IMR-90 (cell line): ENCODE measurements around the gene LEMD1. TPM values are rescaled to one million over a fixed set of nuclear protein-coding genes. Genes with fewer than 3 reads are reported as not detected.

Experiments
- ATAC-seq: fragments of 200-7000 bp; cut with Tn5 transposase; 2 replicates; pipeline ENCODE4 v1.9.1; 2020; ENCODE audit warnings: low read depth, mild to moderate bottlenecking, moderate library complexity
- BruUV-seq: library from RNA; stranded (reverse); fragments of 400-500 nt; replicated peaks from 2 replicates; lab custom pipeline; 2021; lab: Mats Ljungman, UMichigan
- CTCF ChIA-PET: fragments of 300-600 bp; formaldehyde crosslinking; extraction: SDS; loops from one replicate; lab custom pipeline; 2021; ENCODE audit warnings: antibody characterized with exemption; lab: Yijun Ruan, JAX
- POLR2A ChIA-PET: fragments of 300-600 bp; sonication (Branson Sonifier 250); formaldehyde crosslinking; loops from one replicate; lab custom pipeline; 2022; ENCODE audit warnings: antibody characterized with exemption; ENCODE audit not compliant: unreplicated experiment; lab: Charles Lee
- DNase-seq: peaks from one replicate; pipeline ENCODE4 v3.0.0; 2013
- H2AFZ ChIP-seq: replicated peaks from 2 replicates; pipeline ENCODE3; 2013; ENCODE audit warnings: low read length, mild to moderate bottlenecking; ENCODE audit not compliant: poor library complexity
- H2AK5ac ChIP-seq: 2 replicates; pipeline ENCODE4 v1.6.1; 2013; ENCODE audit warnings: low read depth, low read length, inconsistent platforms
- H2AK9ac ChIP-seq: replicated peaks from 2 replicates; pipeline ENCODE3; 2013; ENCODE audit warnings: mild to moderate bottlenecking, low read depth, low read length, moderate library complexity; ENCODE audit not compliant: poor library complexity
- H2BK120ac ChIP-seq: 2 replicates; pipeline ENCODE4 v1.6.1; 2013; ENCODE audit warnings: low read depth, low read length, inconsistent platforms
- H2BK15ac ChIP-seq: 3 replicates; pipeline ENCODE4 v1.6.1; 2013; ENCODE audit warnings: low read depth, low read length, inconsistent platforms
- H2BK20ac ChIP-seq: 2 replicates; pipeline ENCODE4 v1.6.1; 2013; ENCODE audit warnings: low read depth, mild to moderate bottlenecking, inconsistent platforms, low read length, moderate library complexity
- H2BK5ac ChIP-seq: 2 replicates; pipeline ENCODE4 v1.6.1; 2013; ENCODE audit warnings: mild to moderate bottlenecking, low read depth, low read length, inconsistent platforms; ENCODE audit not compliant: poor library complexity, severe bottlenecking
- H3K14ac ChIP-seq: replicated peaks from 2 replicates; pipeline ENCODE4 v1.6.1; 2013; ENCODE audit warnings: low read depth, low read length, inconsistent platforms
- H3K18ac ChIP-seq: 2 replicates; pipeline ENCODE4 v1.6.1; 2013; ENCODE audit warnings: low read depth, low read length, control low read depth
- H3K23ac ChIP-seq: 2 replicates; pipeline ENCODE4 v1.6.1; 2013; ENCODE audit warnings: low read depth, low read length, inconsistent platforms
- H3K27ac ChIP-seq: 2 replicates; pipeline ENCODE4 v1.5.1; 2013; ENCODE audit warnings: mild to moderate bottlenecking, control low read depth, low read length; ENCODE audit not compliant: insufficient read depth
- H3K27me3 ChIP-seq: 2 replicates; pipeline ENCODE4 v1.6.1; 2013; ENCODE audit warnings: low read length; ENCODE audit not compliant: control insufficient read depth, insufficient read depth
- H3K36me3 ChIP-seq: 2 replicates; pipeline ENCODE4 v1.6.1; 2013; ENCODE audit warnings: low read length, mixed read lengths; ENCODE audit not compliant: control insufficient read depth, insufficient read depth
- H3K4ac ChIP-seq: 2 replicates; pipeline ENCODE4 v1.6.1; 2013; ENCODE audit warnings: low read depth, low read length, inconsistent platforms
- H3K4me1 ChIP-seq: 2 replicates; pipeline ENCODE4 v1.6.1; 2013; ENCODE audit warnings: low read length, mixed read lengths; ENCODE audit not compliant: control insufficient read depth, insufficient read depth
- H3K4me2 ChIP-seq: 2 replicates; pipeline ENCODE4 v1.6.1; 2013; ENCODE audit warnings: low read depth, mild to moderate bottlenecking, control low read depth, low read length, moderate library complexity
- H3K4me3 ChIP-seq: 2 replicates; pipeline ENCODE4 v1.5.1; 2013; ENCODE audit warnings: low read depth, mild to moderate bottlenecking, control low read depth, low read length, moderate library complexity; ENCODE audit not compliant: insufficient read depth
- H3K56ac ChIP-seq: 2 replicates; pipeline ENCODE4 v1.6.1; 2013; ENCODE audit warnings: low read length, inconsistent platforms; ENCODE audit not compliant: insufficient read depth; ENCODE audit errors: extremely low read depth
- H3K79me1 ChIP-seq, 2 experiments: 2 replicates each; pipeline ENCODE4 v1.6.1; 2013; ENCODE audit warnings: low read length in 2 of 2, inconsistent platforms in 1 of 2, low read depth in 1 of 2
- H3K9ac ChIP-seq: 2 replicates; pipeline ENCODE4 v1.6.1; 2013; ENCODE audit warnings: low read depth, low read length, control low read depth
- H3K9me1 ChIP-seq: 2 replicates; pipeline ENCODE4 v1.6.1; 2013; ENCODE audit warnings: low read length, inconsistent platforms; ENCODE audit not compliant: insufficient read depth
- H3K9me3 ChIP-seq: 2 replicates; pipeline ENCODE4 v1.6.1; 2013; ENCODE audit warnings: low read length; ENCODE audit not compliant: control insufficient read depth, insufficient read depth
- H4K20me1 ChIP-seq: 2 replicates; pipeline ENCODE4 v1.6.1; 2013; ENCODE audit warnings: low read length, inconsistent platforms; ENCODE audit not compliant: insufficient read depth
- H4K5ac ChIP-seq: 2 replicates; pipeline ENCODE4 v1.6.1; 2013; ENCODE audit warnings: mild to moderate bottlenecking, low read depth, low read length, control low read depth
- H4K8ac ChIP-seq, 2 experiments: 2 replicates each; pipeline ENCODE4 v1.6.1; 2013; ENCODE audit warnings: low read depth in 2 of 2, low read length in 2 of 2, control low read depth in 1 of 2, inconsistent platforms in 1 of 2
- H4K91ac ChIP-seq: 2 replicates; pipeline ENCODE4 v1.6.1; 2013; ENCODE audit warnings: low read depth, low read length, inconsistent platforms; ENCODE audit not compliant: insufficient read depth
- BHLHE40 ChIP-seq: fragments of 150-350 bp; IDR thresholded peaks from 2 replicates; pipeline ENCODE4 v1.6.1; 2016; ENCODE audit warnings: mild to moderate bottlenecking, low read depth, low read length
- CEBPB ChIP-seq: IDR thresholded peaks from 2 replicates; pipeline ENCODE4 v1.6.1; 2012; ENCODE audit warnings: low read depth, low read length, improper control_type of control experiment
- CHD1 ChIP-seq: IDR thresholded peaks from 2 replicates; pipeline ENCODE4 v1.6.1; 2012; ENCODE audit warnings: low read depth, low read length, improper control_type of control experiment
- MAFK ChIP-seq: IDR thresholded peaks from 2 replicates; pipeline ENCODE4 v1.6.1; 2012; ENCODE audit warnings: low read depth, low read length, improper control_type of control experiment
- MAZ ChIP-seq: IDR thresholded peaks from 2 replicates; pipeline ENCODE4 v1.6.1; 2012; ENCODE audit warnings: low read depth, mild to moderate bottlenecking, low read length, improper control_type of control experiment, moderate library complexity, borderline replicate concordance
- MXI1 ChIP-seq: IDR thresholded peaks from 2 replicates; pipeline ENCODE4 v1.6.1; 2012; ENCODE audit warnings: low read depth, mild to moderate bottlenecking, low read length, moderate library complexity, borderline replicate concordance
- NFE2L2 ChIP-seq: fragments of 150-350 bp; IDR thresholded peaks from 2 replicates; pipeline ENCODE4 v1.6.1; 2016; ENCODE audit warnings: low read depth, mild to moderate bottlenecking, low read length
- RAD21 ChIP-seq: IDR thresholded peaks from 2 replicates; pipeline ENCODE4 v1.6.1; 2012; ENCODE audit warnings: low read length, improper control_type of control experiment
- RCOR1 ChIP-seq: IDR thresholded peaks from 2 replicates; pipeline ENCODE4 v1.6.1; 2012; ENCODE audit warnings: mild to moderate bottlenecking, low read length, improper control_type of control experiment; ENCODE audit not compliant: insufficient replicate concordance
- RFX5 ChIP-seq: IDR thresholded peaks from 2 replicates; pipeline ENCODE4 v1.8.0; 2012; ENCODE audit warnings: low read depth, mild to moderate bottlenecking, low read length, moderate library complexity
- SMC3 ChIP-seq: fragments of 150-350 bp; IDR thresholded peaks from 2 replicates; pipeline ENCODE4 v1.6.1; 2016; ENCODE audit warnings: low read depth, mild to moderate bottlenecking, antibody characterized with exemption, low read length, moderate library complexity
- WGBS, 2 experiments: methylation state at CpG; one replicate each; pipeline versions ENCODE4 v1.1.5 to v1.1.7; 2013; ENCODE audit warnings: missing lambda C conversion rate in 2 of 2; ENCODE audit not compliant: insufficient read length in 1 of 2; ENCODE audit errors: extremely low coverage in 2 of 2; 5-methylcytosine and 5-hydroxymethylcytosine counted together
- dilution Hi-C: fragments of 300-500 bp; cut with HindIII; formaldehyde crosslinking; loops from one replicate; pipeline ENCODE4 v1.14.3; 2018; ENCODE audit warnings: low sequenced_read_pairs; ENCODE audit not compliant: unreplicated experiment
- in situ Hi-C: fragments of 300-500 bp; cut with MboI; formaldehyde crosslinking; loops from 3 replicates; pipeline ENCODE4 v1.14.3; 2019; ENCODE audit warnings: low sequenced_read_pairs, inconsistent platforms, mixed read lengths
- intact Hi-C: fragments of 100-400 bp; cut with micrococcal nuclease; formaldehyde crosslinking; loops from 2 replicates; pipeline ENCODE4 v1.10.0; 2022
- polyA plus RNA-seq, 3 experiments: library from polyadenylated mRNA; depleted of rRNA; stranded (reverse); fragments of >200 nt; gene quantifications; 2 replicates each; pipeline ENCODE4 v1.2.3, GENCODE V29; 2012; ENCODE audit warnings: low replicate concordance in 1 of 3
- total RNA-seq: library from RNA; depleted of rRNA; stranded (reverse); fragments of >200 nt; gene quantifications from 2 replicates; pipeline ENCODE4 v1.2.3, GENCODE V29; 2012

LEMD1 gene
- total and polyA plus RNA-seq, 2 of the 4 experiments (the other 2 are of a cell fraction) = not detected

DNA sequence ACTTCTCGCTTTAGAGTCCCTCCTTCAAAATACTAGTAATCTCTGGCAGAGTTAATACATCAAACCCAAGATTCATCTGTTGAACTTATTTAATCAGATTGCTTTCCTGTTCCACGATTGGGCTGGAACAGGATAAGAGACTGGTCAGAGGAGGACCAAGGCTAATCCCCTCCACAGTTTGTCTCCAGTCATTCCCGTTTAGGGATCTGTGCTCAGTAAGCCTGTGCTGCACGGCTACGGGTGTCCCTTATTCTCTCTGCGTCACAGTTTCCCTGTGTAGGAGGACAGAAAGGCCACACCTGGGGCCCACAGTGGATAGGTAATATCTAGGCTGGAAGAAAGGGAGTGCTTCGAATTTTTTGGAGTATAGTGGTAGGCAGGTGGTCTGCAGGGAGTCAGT lies 83.8 kb downstream of the LEMD1 start:
- Histone ChIP-seq H4K8ac (no peak overlapping the region), H3K9me1 (no peaks in the 10 kb centered on the region), H3K4ac (no peak overlapping the region), H3K27me3 (peaks cover 69% of the 10 kb centered on the region), H3K14ac (no peak overlapping the region), H3K9ac (no peak overlapping the region), H2BK120ac (no peak overlapping the region), H2AK5ac (no peak overlapping the region), H4K91ac (no peak overlapping the region), H2AK9ac (no peak overlapping the region), H3K56ac (no peak overlapping the region), H3K4me2 (no peak overlapping the region), H4K5ac (no peak overlapping the region), H3K4me3 (no peak overlapping the region), H3K27ac (no peak overlapping the region), H3K9me3 (no peaks in the 10 kb centered on the region; the same call in 1 of the 2 replicates), H3K36me3 (no peaks in the 10 kb centered on the region), H3K23ac (no peak overlapping the region), H2AFZ (no peak overlapping the region), H2BK20ac (no peak overlapping the region), H3K4me1 (no peaks in the 10 kb centered on the region), H3K79me1 (no peaks in the 10 kb centered on the region), H4K20me1 (no peaks in the 10 kb centered on the region; the same call in 1 of the 2 replicates), H2BK15ac (no peak overlapping the region), H3K18ac (no peak overlapping the region), H2BK5ac (no peak overlapping the region)
- TF ChIP-seq MXI1 (no peak), NFE2L2 (no peak), RFX5 (no peak), RCOR1 (no peak), SMC3 (no peak), RAD21 (no peak), CHD1 (no peak), MAZ (no peak), CEBPB (no peak), MAFK (no peak), BHLHE40 (no peak)
- intact Hi-C loops = no loop called here
- no TSS peak for BruUV-seq
- ChIA-PET CTCF (no interaction called here), POLR2A (no interaction called here)
- WGBS, 2 experiments = no CpG with 5 or more reads among the region's 7 CpGs
- in situ Hi-C loops = loop anchor here (5.0 to 10.0 kb wide), 2 partner anchors 184 to 353 kb away; no protein-coding TSS in a partner anchor
- DNase-seq (no peak), ATAC-seq (no peak)
- dilution Hi-C loops = no loop called here
